CD14-positive monocyte (primary cell): Measurements from ENCODE around the gene AREG. TPM values are rescaled to one million over a fixed set of nuclear protein-coding genes. Genes with fewer than 3 reads are reported as not detected.

Experiments
- DNase-seq, 3 donors: peaks; one replicate each; pipeline ENCODE4 v3.0.0-alpha.2; 2011 to 2022
- H2AFZ ChIP-seq: 2 replicates; pipeline ENCODE4 v1.6.0; 2012; ENCODE audit warnings: mild to moderate bottlenecking, low read depth, low read length, inconsistent platforms; ENCODE audit not compliant: insufficient read depth, poor library complexity, severe bottlenecking
- H3K27ac ChIP-seq, 2 donors: 1 replicate in 1 of 2; 2 replicates in 1 of 2; pipeline ENCODE4 v1.5.1; 2012 to 2013; ENCODE audit warnings: low read length in 2 of 2, control low read depth in 1 of 2, inconsistent platforms in 1 of 2, low read depth in 1 of 2, mild to moderate bottlenecking in 1 of 2
- H3K27me3 ChIP-seq, 2 donors: one replicate each; pipeline versions ENCODE4 v1.6.0 to v1.6.1; 2011 to 2013; ENCODE audit warnings: low read length in 2 of 2; ENCODE audit not compliant: control insufficient read depth in 2 of 2, insufficient read depth in 2 of 2
- H3K36me3 ChIP-seq, 2 donors: replicated peaks in 1 of 2; 1 replicate in 1 of 2; 2 replicates in 1 of 2; pipeline versions ENCODE4 v1.5.1 to v1.6.1; 2012 to 2013; ENCODE audit warnings: low read length in 2 of 2, control low read depth in 1 of 2, inconsistent platforms in 1 of 2, mild to moderate bottlenecking in 1 of 2; ENCODE audit not compliant: insufficient read depth in 2 of 2, control insufficient read depth in 1 of 2
- H3K4me1 ChIP-seq, 2 donors: 1 replicate in 1 of 2; 2 replicates in 1 of 2; pipeline versions ENCODE4 v1.5.1 to v1.6.1; 2012 to 2013; ENCODE audit warnings: low read length in 2 of 2, control low read depth in 1 of 2, inconsistent platforms in 1 of 2, mild to moderate bottlenecking in 1 of 2, moderate library complexity in 1 of 2; ENCODE audit not compliant: insufficient read depth in 2 of 2, control insufficient read depth in 1 of 2
- H3K4me2 ChIP-seq: replicated peaks from 2 replicates; pipeline ENCODE3; 2012; ENCODE audit warnings: low read length, moderate library complexity, mild to moderate bottlenecking; ENCODE audit not compliant: poor library complexity, severe bottlenecking; ENCODE audit errors: extremely low read depth
- H3K4me3 ChIP-seq, 3 experiments: fragments of 200-600 bp in 1 of 3; sonication (generic) in 1 of 3; replicated peaks in 1 of 3; 1 replicate in 2 of 3; 2 replicates in 1 of 3; pipeline ENCODE4 v1.5.1; 2011 to 2013; ENCODE audit warnings: low read length in 3 of 3, mild to moderate bottlenecking in 3 of 3, control low read depth in 2 of 3, low read depth in 2 of 3, inconsistent platforms in 1 of 3, moderate library complexity in 1 of 3
- H3K79me2 ChIP-seq: 2 replicates; pipeline ENCODE4 v1.6.0; 2012; ENCODE audit warnings: mild to moderate bottlenecking, control low read depth, inconsistent platforms, low read length, moderate library complexity; ENCODE audit not compliant: insufficient read depth
- H3K9ac ChIP-seq: 2 replicates; pipeline ENCODE4 v1.6.0; 2017; ENCODE audit warnings: low read length, mild to moderate bottlenecking; ENCODE audit not compliant: insufficient read depth, poor library complexity, severe bottlenecking
- H3K9me3 ChIP-seq, 2 donors: replicated peaks in 1 of 2; 1 replicate in 1 of 2; 2 replicates in 1 of 2; pipeline versions ENCODE4 v1.5.1 to v1.6.1; 2012 to 2013; ENCODE audit warnings: low read length in 2 of 2, control low read depth in 1 of 2; ENCODE audit not compliant: control insufficient read depth in 1 of 2, insufficient read depth in 1 of 2
- H4K20me1 ChIP-seq: 2 replicates; pipeline ENCODE4 v1.6.0; 2012; ENCODE audit warnings: mild to moderate bottlenecking, low read length, control low read depth, moderate library complexity; ENCODE audit not compliant: insufficient read depth
- H3K27ac Mint-ChIP-seq, 7 donors: one replicate each; pipeline ENCODE4 v1.8.0; 2020; ENCODE audit warnings: mild to moderate bottlenecking in 7 of 7, mixed read lengths in 7 of 7, moderate library complexity in 6 of 7, inconsistent platforms in 2 of 7
- H3K27me3 Mint-ChIP-seq, 3 donors: one replicate each; pipeline ENCODE4 v1.8.0; 2021 to 2022; ENCODE audit warnings: low read depth in 3 of 3, mild to moderate bottlenecking in 3 of 3, mixed read lengths in 3 of 3, moderate library complexity in 3 of 3, inconsistent platforms in 1 of 3
- H3K36me3 Mint-ChIP-seq, 2 donors: one replicate each; pipeline ENCODE4 v1.8.0; 2020; ENCODE audit warnings: mixed read lengths in 2 of 2, inconsistent platforms in 1 of 2, mild to moderate bottlenecking in 1 of 2
- H3K4me1 Mint-ChIP-seq: one replicate; pipeline ENCODE4 v1.8.0; 2020; ENCODE audit warnings: mild to moderate bottlenecking, mixed read lengths
- H3K4me3 Mint-ChIP-seq, 2 donors: one replicate each; pipeline ENCODE4 v1.8.0; 2020; ENCODE audit warnings: mild to moderate bottlenecking in 2 of 2, mixed read lengths in 2 of 2, moderate library complexity in 1 of 2
- H3K9me3 Mint-ChIP-seq, 7 donors: one replicate each; pipeline ENCODE4 v1.8.0; 2020 to 2022; ENCODE audit warnings: mixed read lengths in 7 of 7, mild to moderate bottlenecking in 6 of 7, moderate library complexity in 6 of 7, inconsistent platforms in 2 of 7
- CTCF ChIP-seq: fragments of 200-600 bp; IDR thresholded peaks from one replicate; pipeline ENCODE4 v1.8.0; 2022; ENCODE audit warnings: antibody characterized with exemption, mild to moderate bottlenecking
- WGBS: methylation state at CpG from one replicate; pipeline ENCODE4 v1.1.5; 2013; ENCODE audit warnings: missing lambda C conversion rate; ENCODE audit not compliant: insufficient coverage; 5-methylcytosine and 5-hydroxymethylcytosine counted together
- intact Hi-C, 2 donors: fragments of 100-400 bp; cut with micrococcal nuclease; formaldehyde crosslinking; loops; one replicate each; pipeline versions ENCODE4 v1.15.0 to v1.15.1; 2023
- polyA plus RNA-seq, 3 donors: library from polyadenylated mRNA; depleted of rRNA in 1 of 3; unstranded in 2 of 3; stranded (reverse) in 1 of 3; fragments of 300-500 nt in 2 of 3; fragments of >200 nt in 1 of 3; fragmentation: Illumina TruSeq in 2 of 3; gene quantifications; 1 replicate in 2 of 3; 2 replicates in 1 of 3; pipeline ENCODE4 v1.2.3, GENCODE V29; 2012 to 2021

AREG gene
- polyA plus RNA-seq, 3 donors, result 4.2 to 9.2 (median 9.1) TPM

- no peaks in the 10 kb centered on the region for H3K36me3 ChIP-seq
- DNase-seq, result no peak
- Mint-ChIP-seq H3K27ac (no peak overlapping the region), H3K4me1 (no peaks in the 10 kb centered on the region), H3K27me3 (no peaks in the 10 kb centered on the region), H3K36me3 (no peaks in the 10 kb centered on the region), H3K4me3 (no peak overlapping the region), H3K9me3 (no peaks in the 10 kb centered on the region)
- H3K4me2 ChIP-seq, result no peak overlapping the region
- H4K20me1 ChIP-seq, result no peaks in the 10 kb centered on the region
- H3K79me2 ChIP-seq, result no peaks in the 10 kb centered on the region
- no peak overlapping the region for H3K27ac ChIP-seq
- H3K4me3 ChIP-seq, result no peak overlapping the region
- H3K9me3 ChIP-seq, result no peaks in the 10 kb centered on the region
- no CpG with 5 or more reads among the region's 2 CpGs for WGBS
- H3K27me3 ChIP-seq, result no peaks in the 10 kb centered on the region
- H3K9ac ChIP-seq, result no peak overlapping the region
- intact Hi-C loops, result no loop called here
- TF ChIP-seq CTCF, result no peak
- H3K4me1 ChIP-seq, result no peaks in the 10 kb centered on the region
- no peak overlapping the region for H2AFZ ChIP-seq
Observed at GRCh38 chr4:74486905-74487304, 42.0 kb downstream of the AREG start.

GRCh38 chr4:74487771-74488170 lies 42.8 kb downstream of the AREG start:
- H3K27ac ChIP-seq, result no peak overlapping the region
- no peaks in the 10 kb centered on the region for H3K36me3 ChIP-seq
- intact Hi-C loops, result no loop called here
- H3K27ac Mint-ChIP-seq, result no peak overlapping the region
- H3K9ac ChIP-seq, result no peak overlapping the region
- no peaks in the 10 kb centered on the region for H3K4me1 ChIP-seq
- no peak overlapping the region for H3K4me2 ChIP-seq
- no peaks in the 10 kb centered on the region for H3K9me3 ChIP-seq
- H4K20me1 ChIP-seq, result no peaks in the 10 kb centered on the region
- no peaks in the 10 kb centered on the region for H3K79me2 ChIP-seq
- H3K27me3 ChIP-seq, result no peaks in the 10 kb centered on the region
- DNase-seq, result no peak
- H3K9me3 Mint-ChIP-seq, result no peaks in the 10 kb centered on the region
- TF ChIP-seq CTCF, result no peak
- no peaks in the 10 kb centered on the region for H3K4me1 Mint-ChIP-seq
- H3K27me3 Mint-ChIP-seq, result no peaks in the 10 kb centered on the region
- H3K4me3 Mint-ChIP-seq, result no peak overlapping the region
- H2AFZ ChIP-seq, result no peak overlapping the region
- no CpG with 5 or more reads among the region's 1 CpG for WGBS
- H3K4me3 ChIP-seq, result no peak overlapping the region
- H3K36me3 Mint-ChIP-seq, result no peaks in the 10 kb centered on the region
